K562 (cell line): ENCODE measurements around the gene FAM120B. TPM values are rescaled to one million over a fixed set of nuclear protein-coding genes. Genes with fewer than 3 reads are reported as not detected.

ENCODE experiments used
- ATAC-seq: fragments of 200-7000 bp; cut with Tn5 transposase; 3 replicates; pipeline ENCODE4 v1.9.1; 2020; ENCODE audit warnings: moderate library complexity
- BruUV-seq: library from RNA; stranded (reverse); fragments of 400-500 nt; replicated peaks from 2 replicates; lab custom pipeline; 2021; lab: Mats Ljungman, UMichigan
- CTCF ChIA-PET: fragments of 300-600 bp; formaldehyde crosslinking; extraction: SDS; loops from one replicate; lab custom pipeline; 2021; ENCODE audit warnings: low intra/inter-chr PET ratio; lab: Yijun Ruan, JAX
- POLR2A ChIA-PET: fragments of 300-600, 350-650 bp; sonication (Branson Sonifier 250); formaldehyde crosslinking; extraction: SDS; loops from one replicate; lab custom pipeline; 2021; ENCODE audit warnings: antibody characterized with exemption, inconsistent platforms; lab: Yijun Ruan, JAX
- DNase-seq, 4 experiments: peaks; one replicate each; pipeline versions ENCODE4 v3.0.0 to v3.0.0-alpha.2; 2011 to 2018; ENCODE audit warnings: low spot score in 3 of 4, mixed read lengths in 3 of 4; ENCODE audit errors: extremely low read depth in 1 of 4
- FAIRE-seq: peaks from 2 replicates; lab custom pipeline; 2011; peaks lifted over from hg19 to GRCh38; lab: Jason Lieb, UNC
- H2AFZ ChIP-seq: 2 replicates; pipeline ENCODE4 v1.6.0; 2011; ENCODE audit warnings: low read depth, low read length, control low read depth, inconsistent platforms
- H3K27ac ChIP-seq: fragments of 200-600 bp; 3 replicates; pipeline ENCODE4 v1.8.0; 2011; ENCODE audit warnings: low read depth, mild to moderate bottlenecking, control low read depth, inconsistent platforms, low read length, moderate library complexity, mixed read lengths; ENCODE audit errors: extremely low read depth
- H3K27me3 ChIP-seq, 2 experiments: fragments of 300-600 bp in 1 of 2; 2 replicates in 1 of 2; 3 replicates in 1 of 2; pipeline versions ENCODE4 v1.6.0 to v1.8.0; 2011; ENCODE audit warnings: inconsistent platforms in 2 of 2, low read length in 2 of 2, mild to moderate bottlenecking in 1 of 2, mixed read lengths in 1 of 2, moderate library complexity in 1 of 2; ENCODE audit not compliant: control insufficient read depth in 2 of 2, insufficient read depth in 2 of 2
- H3K36me3 ChIP-seq: fragments of 300-600 bp; 3 replicates; pipeline ENCODE4 v1.8.0; 2011; ENCODE audit warnings: mild to moderate bottlenecking, low read length, inconsistent platforms; ENCODE audit not compliant: control insufficient read depth, insufficient read depth
- H3K4me1 ChIP-seq, 2 experiments: fragments of 200-600 bp in 1 of 2; replicated peaks in 1 of 2; 2 replicates in 1 of 2; 3 replicates in 1 of 2; pipeline versions ENCODE4 v1.5.1 to v1.8.0; 2011; ENCODE audit warnings: inconsistent platforms in 2 of 2, low read length in 2 of 2, mild to moderate bottlenecking in 1 of 2, mixed read lengths in 1 of 2, moderate library complexity in 1 of 2; ENCODE audit not compliant: control insufficient read depth in 2 of 2, insufficient read depth in 2 of 2
- H3K4me2 ChIP-seq: 2 replicates; pipeline ENCODE4 v1.6.1; 2011; ENCODE audit warnings: low read length, control low read depth, inconsistent platforms, mixed read lengths; ENCODE audit not compliant: insufficient read depth
- H3K4me3 ChIP-seq: fragments of 200-600 bp; sonication (generic), shearing (Covaris generic); 2 replicates; pipeline ENCODE4 v1.5.1; 2016; ENCODE audit warnings: control low read depth, inconsistent platforms
- H3K79me2 ChIP-seq: fragments of 200-600 bp; 3 replicates; pipeline ENCODE4 v1.8.0; 2011; ENCODE audit warnings: low read length, inconsistent platforms; ENCODE audit not compliant: control insufficient read depth, insufficient read depth
- H3K9ac ChIP-seq, 2 experiments: 2 replicates each; pipeline versions ENCODE4 v1.6.0 to v1.6.1; 2011; ENCODE audit warnings: low read depth in 2 of 2, low read length in 2 of 2, control low read depth in 1 of 2, inconsistent platforms in 1 of 2, mild to moderate bottlenecking in 1 of 2, mixed read lengths in 1 of 2; ENCODE audit not compliant: insufficient read depth in 1 of 2
- H3K9me1 ChIP-seq: one replicate; pipeline ENCODE4 v1.6.0; 2011; ENCODE audit warnings: inconsistent platforms, mild to moderate bottlenecking, low read length, moderate library complexity; ENCODE audit not compliant: control insufficient read depth, insufficient read depth
- H3K9me3 ChIP-seq: replicated peaks from 2 replicates; pipeline ENCODE4 v1.5.1; 2011; ENCODE audit warnings: low read depth, low read length, inconsistent platforms; ENCODE audit not compliant: control insufficient read depth, insufficient read depth
- H4K20me1 ChIP-seq: replicated peaks from 2 replicates; pipeline ENCODE4 v1.6.1; 2011; ENCODE audit warnings: low read length, inconsistent platforms, mixed read lengths; ENCODE audit not compliant: control insufficient read depth, insufficient read depth
- CTCF ChIP-seq, 3 experiments: IDR thresholded peaks in 2 of 3; conservative IDR thresholded peaks in 1 of 3; 2 replicates each; pipeline ENCODE4 v1.5.1; 2011 to 2012; ENCODE audit warnings: low read length in 3 of 3, mild to moderate bottlenecking in 3 of 3, control low read depth in 2 of 3, improper control_type of control experiment in 1 of 3, inconsistent platforms in 1 of 3, low read depth in 1 of 3, mixed read lengths in 1 of 3, moderate library complexity in 1 of 3; ENCODE audit not compliant: insufficient read depth in 2 of 3
- CTCFL ChIP-seq: IDR thresholded peaks from 2 replicates; pipeline ENCODE4 v1.6.1; 2011; ENCODE audit warnings: borderline replicate concordance, low read depth, mild to moderate bottlenecking, moderate library complexity, low read length; ENCODE audit not compliant: insufficient read depth, poor library complexity, severe bottlenecking
- FOXA1 ChIP-seq: fragments of 450-650 bp; IDR thresholded peaks from 2 replicates; pipeline ENCODE4 v1.6.1; 2016; ENCODE audit warnings: mild to moderate bottlenecking, borderline replicate concordance
- RAD21 ChIP-seq, 2 experiments: fragments of 250-450 bp in 1 of 2; fragments of 450-650 bp in 1 of 2; sonication (Bioruptor Pico) in 1 of 2; formaldehyde crosslinking in 1 of 2; IDR thresholded peaks in 1 of 2; conservative IDR thresholded peaks in 1 of 2; 2 replicates each; pipeline versions ENCODE4 v1.4.0 to v1.8.0; 2020 to 2022; ENCODE audit warnings: mild to moderate bottlenecking in 2 of 2, moderate library complexity in 1 of 2
- SMC3 ChIP-seq: conservative IDR thresholded peaks from 2 replicates; pipeline ENCODE4 v1.6.1; 2011; ENCODE audit warnings: low read depth, low read length, improper control_type of control experiment; ENCODE audit not compliant: insufficient read depth
- WGBS: fragments of 100-300 bp; shearing (Covaris generic); methylation state at CpG from one replicate; pipeline ENCODE4 v1.1.6; 2016; ENCODE audit warnings: low coverage, mixed read lengths; ENCODE audit not compliant: insufficient coverage; ENCODE audit errors: missing lambda C conversion rate; 5-methylcytosine and 5-hydroxymethylcytosine counted together
- in situ Hi-C: fragments of 300-500 bp; cut with MboI; formaldehyde crosslinking; loops from 4 replicates; pipeline ENCODE4 v1.15.0; 2018; ENCODE audit warnings: inconsistent platforms, mixed read lengths
- intact Hi-C: fragments of 100-400 bp; cut with micrococcal nuclease; formaldehyde crosslinking; loops from 2 replicates; pipeline ENCODE4 v1.14.2; 2022
- polyA plus RNA-seq, 8 experiments: library from polyadenylated mRNA; depleted of rRNA in 4 of 8; stranded (reverse) in 5 of 8; unstranded in 3 of 8; fragments of >200 nt; fragmentation: Nextera tagmentation in 2 of 8; fragmentation: Illumina TruSeq in 1 of 8; extraction: Ambion mirVana in 2 of 8; extraction: Trizol in 1 of 8; gene quantifications; 2 replicates each; pipeline versions ENCODE4 v1.2.1 to v1.2.3, GENCODE V29; 2011 to 2014; ENCODE audit warnings: inconsistent platforms in 1 of 8, missing spikeins in 1 of 8
- total RNA-seq, 7 experiments: library from RNA; depleted of rRNA in 6 of 7; stranded (reverse); fragments of >200 nt in 6 of 7; fragmentation: Illumina TruSeq in 2 of 7; extraction: Trizol in 2 of 7; gene quantifications; 2 replicates each; pipeline versions ENCODE4 v1.2.1 to v1.2.3, GENCODE V29; 2011 to 2021; ENCODE audit warnings: low replicate concordance in 1 of 7

FAM120B gene
- total and polyA plus RNA-seq, 9 of the 15 experiments (the other 6 are each of a cell fraction or from before 2014, with no cell fraction given), result 3.5 to 22.6 (median 14.7) TPM

- BruUV-seq, result no TSS peak
- ChIA-PET POLR2A (interaction anchor here (0.5 to 1.9 kb wide), 5 partner anchors 10 to 128 kb away, joined by 3 to 6 read pairs (median 5); no protein-coding TSS in a partner anchor), CTCF (no interaction called here)
- 7% methylated on average over 19 of the region's 19 CpGs for WGBS
- no peaks in the 10 kb centered on the region for H3K9me3 ChIP-seq
- H3K4me2 ChIP-seq, result no peak overlapping the region
- no peak overlapping the region for H3K9ac ChIP-seq
- ATAC-seq (peak; percentile 64), FAIRE-seq (no peak), DNase-seq (no peak)
- H3K9me1 ChIP-seq, result no peaks in the 10 kb centered on the region
- H2AFZ ChIP-seq, result no peak overlapping the region
- no peaks in the 10 kb centered on the region for H3K36me3 ChIP-seq
- H3K27me3 ChIP-seq, result peaks cover 61 to 65% of the 10 kb centered on the region in 2 experiments
- intact Hi-C loops (no loop called here), in situ Hi-C loops (no loop called here)
- no peaks in the 10 kb centered on the region for H3K79me2 ChIP-seq
- H4K20me1 ChIP-seq, result no peaks in the 10 kb centered on the region
- no peak overlapping the region for H3K4me3 ChIP-seq
- peaks cover 0 to 6% of the 10 kb centered on the region in 2 experiments; a peak in 1 of 5 replicates for H3K4me1 ChIP-seq
- TF ChIP-seq CTCFL (no peak), CTCF (IDR thresholded peaks at IDR 0.05 in 2 of 3, conservative IDR thresholded peaks at IDR 0.05 in 1 of 3; ENCODE audit: insufficient read depth in 2 of 3, low read depth in 1 of 3, low read length in 3 of 3) (peak in 1 of 3 experiments; percentile 25; a peak in 2 of 6 replicates), RAD21 (CRISPR knock-in tag; conservative IDR thresholded peaks at IDR 0.05 in 1 of 2, IDR thresholded peaks at IDR 0.05 in 1 of 2) (peak in 1 of 2 experiments; percentile 47; a peak in 2 of 4 replicates), SMC3 (peak; percentile 24; the same call in 1 of the 2 replicates), FOXA1 (no peak)
- H3K27ac ChIP-seq, result no peak overlapping the region
Measured at GRCh38 chr6:170423814-170424603, 117.5 kb downstream of the FAM120B start.
